Fibroblast of the aortic adventitia (primary cell): ENCODE results near the gene PCDHA5. TPM values are rescaled to one million over a fixed set of nuclear protein-coding genes. Genes with fewer than 3 reads are reported as not detected.

ENCODE experiments used
- DNase-seq: peaks from one replicate; pipeline ENCODE4 v3.0.0-alpha.2; 2010; ENCODE audit warnings: low read depth
- H3K4me3 ChIP-seq: 2 replicates; pipeline ENCODE4 v1.5.1; 2011; ENCODE audit warnings: low read depth, mild to moderate bottlenecking, control low read depth, low read length, moderate library complexity
- CTCF ChIP-seq: IDR thresholded peaks from 2 replicates; pipeline ENCODE4 v1.5.1; 2011; ENCODE audit warnings: mild to moderate bottlenecking, low read length, control low read depth, inconsistent platforms; ENCODE audit not compliant: insufficient read depth
- total RNA-seq: library from RNA; depleted of rRNA; stranded (reverse); fragments of >200 nt; gene quantifications from 2 replicates; pipeline ENCODE4 v1.2.3, GENCODE V29; 2012; ENCODE audit warnings: low replicate concordance

Gene PCDHA5
- total RNA-seq, 1 donor: 0.09 TPM

GRCh38 chr5:140862441-140863295 lies 41.3 kb downstream of the PCDHA5 start:
- H3K4me3 ChIP-seq: no peak overlapping the region
- DNase-seq: no peak
- no peak for TF ChIP-seq CTCF

- no peak within 1 kb of the TSS for H3K4me3 ChIP-seq
- TF ChIP-seq CTCF: no peak
- DNase-seq: no peak
Measured at GRCh38 chr5:140868721-140869554, 47.5 kb downstream of the PCDHA5 start, which contains the start of gene PCDHA11. TSS of gene PCDHA11 (plus strand) at chr5:140868957. CDS start at chr5:140869104, 147 bp downstream.

GRCh38 chr5:140869555-140869886 lies 48.1 kb downstream of the PCDHA5 start:
- H3K4me3 ChIP-seq: no peak overlapping the region
- DNase-seq: no peak
- TF ChIP-seq CTCF: no peak

- no peak for DNase-seq
- TF ChIP-seq CTCF: no peak
- no peak overlapping the region for H3K4me3 ChIP-seq
Measured at GRCh38 chr5:140870221-140871201, 49.1 kb downstream of the PCDHA5 start.

Other genes starting within 250 kb of the PCDHA5 start
- gene CD14, start 188.4 kb upstream of the PCDHA5 start, total RNA-seq: 0.36 and 4.4 TPM in 2 replicates
- 21.1 and 295 TPM in 2 replicates for gene TMCO6, start 182.2 kb upstream of the PCDHA5 start, total RNA-seq
- 32.9 and 40.6 TPM in 2 replicates for gene NDUFA2, start 174.0 kb upstream of the PCDHA5 start, total RNA-seq
- gene IK, start 173.8 kb upstream of the PCDHA5 start, total RNA-seq: 84.2 and 183 TPM in 2 replicates
- gene WDR55, start 156.7 kb upstream of the PCDHA5 start, total RNA-seq: 12.8 and 21.9 TPM in 2 replicates
- 0.18 TPM in 1 of 2 replicates, not detected in the other for gene DND1, start 148.0 kb upstream of the PCDHA5 start, total RNA-seq
- gene HARS1, start 130.2 kb upstream of the PCDHA5 start, total RNA-seq: 52.2 and 62.9 TPM in 2 replicates
- 22.7 and 39.0 TPM in 2 replicates for gene HARS2, start 130.2 kb upstream of the PCDHA5 start, total RNA-seq
- gene ZMAT2, start 121.2 kb upstream of the PCDHA5 start, total RNA-seq: 37.2 and 118 TPM in 2 replicates
- gene PCDHA1, start 35.5 kb upstream of the PCDHA5 start, total RNA-seq: 0.09 TPM in 1 of 2 replicates, not detected in the other
- gene PCDHA2, start 26.8 kb upstream of the PCDHA5 start, total RNA-seq: 0.09 and 0.16 TPM in 2 replicates
- gene PCDHA3, start 20.6 kb upstream of the PCDHA5 start, total RNA-seq: 0.27 and 0.49 TPM in 2 replicates
- 0.09 and 1.1 TPM in 2 replicates for gene PCDHA4, start 14.5 kb upstream of the PCDHA5 start, total RNA-seq
- 0.27 and 1.3 TPM in 2 replicates for gene PCDHA6, start 6.3 kb downstream of the PCDHA5 start, total RNA-seq
- gene PCDHA7, start 12.7 kb downstream of the PCDHA5 start, total RNA-seq: 0.18 and 0.41 TPM in 2 replicates
- 0.09 and 0.25 TPM in 2 replicates for gene PCDHA8, start 19.6 kb downstream of the PCDHA5 start, total RNA-seq
- under 0.01 and 0.49 TPM in 2 replicates for gene PCDHA9, start 26.8 kb downstream of the PCDHA5 start, total RNA-seq
- under 0.01 and 0.09 TPM in 2 replicates for gene PCDHA10, start 34.3 kb downstream of the PCDHA5 start, total RNA-seq
- gene PCDHA11, start 47.3 kb downstream of the PCDHA5 start, total RNA-seq: 0.08 and 0.09 TPM in 2 replicates
- 0.09 and 0.33 TPM in 2 replicates for gene PCDHA12, start 53.7 kb downstream of the PCDHA5 start, total RNA-seq
- gene PCDHA13, start 60.5 kb downstream of the PCDHA5 start, total RNA-seq: 0.08 TPM in 1 of 2 replicates, not detected in the other
- 0.16 TPM in 1 of 2 replicates, not detected in the other for gene PCDHAC1, start 104.7 kb downstream of the PCDHA5 start, total RNA-seq
- 0.57 TPM in 1 of 2 replicates, not detected in the other for gene PCDHAC2, start 144.9 kb downstream of the PCDHA5 start, total RNA-seq
- gene PCDHB1, start 229.8 kb downstream of the PCDHA5 start, total RNA-seq: not detected in 2 replicates